Measurements from ENCODE around the gene SLC31A2. TPM values are rescaled to one million over a fixed set of nuclear protein-coding genes. Genes with fewer than 3 reads are reported as not detected.

The SLC31A2 gene
- total and polyA plus RNA-seq, 10 donors: 7.7 to 97.3 (median 43.2) TPM

DNA sequence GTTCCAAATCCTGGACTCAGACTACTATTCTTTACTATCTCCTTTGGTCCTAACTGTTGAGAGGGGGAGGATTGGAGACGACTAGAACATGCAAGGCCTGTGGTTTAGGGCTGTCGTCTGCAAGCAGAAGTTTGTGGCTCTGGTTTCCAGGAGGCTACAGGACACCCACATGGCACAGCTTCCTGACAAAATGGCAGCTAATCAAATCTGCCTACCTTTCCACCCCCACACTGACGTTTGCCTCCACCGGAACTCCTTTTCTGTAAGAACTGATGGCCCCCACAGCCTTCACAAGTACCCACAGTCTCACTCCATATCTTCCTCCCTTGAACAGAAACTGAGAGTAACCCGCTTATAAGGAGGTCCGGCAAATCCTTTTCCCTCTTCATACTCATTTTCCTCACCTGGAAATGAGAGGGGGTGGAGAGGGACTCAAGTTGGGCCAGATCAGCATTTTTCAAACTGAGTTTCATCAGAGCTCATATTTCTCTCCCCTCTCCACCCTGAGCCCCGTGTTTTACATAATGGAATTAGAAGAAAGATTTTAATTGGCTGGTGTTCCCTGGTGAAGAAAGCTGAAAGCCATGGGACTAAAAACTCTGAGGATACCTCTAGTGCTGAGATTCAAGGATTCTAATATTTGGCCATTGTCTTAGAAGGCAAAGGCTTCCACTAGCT lies 5.2 kb downstream of the SLC31A2 start:
- Histone ChIP-seq H3K4me3 (peak overlapping the region in 1 of 8 donors; percentile 94), H3K9me3 (no peaks in the 10 kb centered on the region), H3K27ac (peak overlapping the region in 5 of 8 donors; percentile 3 to 96 (median 96)), H3K4me1 (peaks cover 3 to 78% (median 47%) of the 10 kb centered on the region in 6 donors), H3K27me3 (replicated peaks in 1 of 7) (no peaks in the 10 kb centered on the region), H3K36me3 (peaks cover 0 to 61% (median 25%) of the 10 kb centered on the region in 6 donors)
- WGBS, 5 donors: 17 to 39% (median 28%) methylated on average over 7 of the region's 7 CpGs
- intact Hi-C loops (cut with DNase I; ENCODE audit: low total_unique reads): no loop called here
- DNase-seq: no peak
- peak in 1 of 3 donors; percentile 50 for TF ChIP-seq POLR2AphosphoS5 (IDR thresholded peaks at IDR 0.05)
- TF ChIP-seq, protein P1, sequence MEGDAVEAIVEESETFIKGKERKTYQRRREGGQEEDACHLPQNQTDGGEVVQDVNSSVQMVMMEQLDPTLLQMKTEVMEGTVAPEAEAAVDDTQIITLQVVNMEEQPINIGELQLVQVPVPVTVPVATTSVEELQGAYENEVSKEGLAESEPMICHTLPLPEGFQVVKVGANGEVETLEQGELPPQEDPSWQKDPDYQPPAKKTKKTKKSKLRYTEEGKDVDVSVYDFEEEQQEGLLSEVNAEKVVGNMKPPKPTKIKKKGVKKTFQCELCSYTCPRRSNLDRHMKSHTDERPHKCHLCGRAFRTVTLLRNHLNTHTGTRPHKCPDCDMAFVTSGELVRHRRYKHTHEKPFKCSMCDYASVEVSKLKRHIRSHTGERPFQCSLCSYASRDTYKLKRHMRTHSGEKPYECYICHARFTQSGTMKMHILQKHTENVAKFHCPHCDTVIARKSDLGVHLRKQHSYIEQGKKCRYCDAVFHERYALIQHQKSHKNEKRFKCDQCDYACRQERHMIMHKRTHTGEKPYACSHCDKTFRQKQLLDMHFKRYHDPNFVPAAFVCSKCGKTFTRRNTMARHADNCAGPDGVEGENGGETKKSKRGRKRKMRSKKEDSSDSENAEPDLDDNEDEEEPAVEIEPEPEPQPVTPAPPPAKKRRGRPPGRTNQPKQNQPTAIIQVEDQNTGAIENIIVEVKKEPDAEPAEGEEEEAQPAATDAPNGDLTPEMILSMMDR (IDR thresholded peaks at IDR 0.05 in 8 of 11, conservative IDR thresholded peaks at IDR 0.05 in 3 of 11): no peak
- TF ChIP-seq POLR2A (IDR thresholded peaks at IDR 0.05): no peak

DNA sequence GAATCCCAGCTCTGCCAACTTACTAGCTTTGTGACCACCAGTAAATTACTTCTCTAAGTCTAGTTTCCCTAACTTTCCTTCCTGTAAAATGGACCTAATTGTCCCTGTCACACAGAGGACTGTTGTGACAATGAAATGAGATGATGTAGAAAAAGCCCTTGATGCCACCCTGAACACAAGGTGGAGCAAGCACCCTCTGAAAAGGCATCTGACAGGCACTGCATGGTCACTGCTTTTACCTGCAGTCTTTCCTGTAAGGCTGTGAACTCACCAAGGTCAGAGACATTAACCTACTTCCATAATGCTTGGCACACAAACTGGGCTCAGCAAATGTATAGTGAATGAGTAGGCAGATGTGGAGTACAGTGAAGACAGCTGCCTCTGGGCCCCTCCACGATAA lies 6.1 kb downstream of the SLC31A2 start:
- no peak overlapping the region for H3K4me3 ChIP-seq
- H3K27me3 ChIP-seq (replicated peaks in 1 of 7): no peaks in the 10 kb centered on the region
- no peak for DNase-seq
- H3K27ac ChIP-seq: peak overlapping the region in 4 of 8 donors; percentile 27 to 96 (median 82)
- H3K9me3 ChIP-seq: no peaks in the 10 kb centered on the region
- WGBS, 5 donors: 78 to 89% (median 84%) methylated on average over 1 of the region's 1 CpG
- intact Hi-C loops (cut with DNase I; ENCODE audit: low total_unique reads): no loop called here
- peaks cover 0 to 69% (median 33%) of the 10 kb centered on the region in 6 donors for H3K36me3 ChIP-seq
- TF ChIP-seq POLR2AphosphoS5 (IDR thresholded peaks at IDR 0.05) (no peak), POLR2A (IDR thresholded peaks at IDR 0.05) (no peak)
- TF ChIP-seq, protein P1 (IDR thresholded peaks at IDR 0.05 in 8 of 11, conservative IDR thresholded peaks at IDR 0.05 in 3 of 11): no peak
- peaks cover 3 to 70% (median 44%) of the 10 kb centered on the region in 6 donors for H3K4me1 ChIP-seq

DNA sequence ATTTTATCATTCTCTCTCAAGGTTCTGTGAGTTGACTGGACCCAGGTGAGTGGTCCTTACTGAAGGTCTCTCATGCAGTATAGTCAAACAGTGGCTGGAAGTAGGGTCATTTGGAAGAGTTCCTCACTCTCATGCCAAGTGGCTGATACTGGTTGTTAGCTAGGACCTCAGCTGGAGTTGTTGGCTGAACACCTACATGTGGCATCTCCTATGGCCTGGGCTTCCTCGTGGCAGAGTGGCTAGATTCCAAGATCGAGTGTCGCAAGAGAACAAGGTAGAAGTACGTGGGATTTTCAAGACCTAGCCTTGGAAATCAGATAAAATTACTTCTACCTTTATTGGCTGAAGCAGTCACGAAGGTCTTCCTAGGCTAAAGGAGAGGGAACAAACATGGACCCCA lies 7.6 kb downstream of the SLC31A2 start:
- H3K36me3 ChIP-seq: peaks cover 0 to 85% (median 47%) of the 10 kb centered on the region in 6 donors
- WGBS, 5 donors: 83 to 93% (median 92%) methylated on average over 5 of the region's 5 CpGs
- H3K9me3 ChIP-seq: no peaks in the 10 kb centered on the region
- TF ChIP-seq, protein P1 (IDR thresholded peaks at IDR 0.05 in 8 of 11, conservative IDR thresholded peaks at IDR 0.05 in 3 of 11): no peak
- TF ChIP-seq POLR2AphosphoS5 (IDR thresholded peaks at IDR 0.05): peak in 1 of 3 donors; percentile 20
- intact Hi-C loops (cut with DNase I; ENCODE audit: low total_unique reads): no loop called here
- H3K4me3 ChIP-seq: no peak overlapping the region
- DNase-seq: no peak
- H3K4me1 ChIP-seq: peaks cover 0 to 55% (median 32%) of the 10 kb centered on the region in 6 donors
- H3K27me3 ChIP-seq (replicated peaks in 1 of 7): no peaks in the 10 kb centered on the region
- H3K27ac ChIP-seq: peak overlapping the region in 2 of 8 donors; percentile 96

DNA sequence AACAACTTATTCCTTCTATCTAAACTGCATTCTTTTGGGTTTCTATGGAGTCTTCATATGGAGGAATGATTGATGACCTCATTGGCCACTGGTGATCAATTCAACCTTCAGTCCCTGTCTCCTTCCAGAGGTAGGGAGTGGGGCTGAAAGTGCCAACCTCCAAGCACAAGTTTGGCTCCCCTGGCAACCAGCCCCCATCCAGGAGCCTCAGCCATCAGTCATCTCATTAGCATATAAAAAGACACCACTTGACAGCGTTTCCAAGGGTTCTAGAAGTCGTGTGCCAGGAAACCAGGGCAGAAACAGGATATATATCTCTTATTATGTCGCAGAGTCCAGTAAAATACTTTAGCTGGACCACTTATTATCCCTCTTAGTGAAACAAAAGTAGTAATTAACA lies 9.8 kb downstream of the SLC31A2 start:
- Histone ChIP-seq H3K4me3 (no peak overlapping the region), H3K36me3 (peaks cover 0 to 96% (median 67%) of the 10 kb centered on the region in 6 donors), H3K27ac (no peak overlapping the region), H3K4me1 (peaks cover 0 to 34% (median 14%) of the 10 kb centered on the region in 6 donors), H3K9me3 (no peaks in the 10 kb centered on the region), H3K27me3 (replicated peaks in 1 of 7) (no peaks in the 10 kb centered on the region)
- intact Hi-C loops (cut with DNase I; ENCODE audit: low total_unique reads): no loop called here
- DNase-seq: no peak
- TF ChIP-seq POLR2A (IDR thresholded peaks at IDR 0.05) (no peak), POLR2AphosphoS5 (IDR thresholded peaks at IDR 0.05) (no peak)
- TF ChIP-seq, protein P1 (IDR thresholded peaks at IDR 0.05 in 8 of 11, conservative IDR thresholded peaks at IDR 0.05 in 3 of 11): no peak
- WGBS, 5 donors: 45 to 62% (median 49%) methylated on average over 3 of the region's 3 CpGs
